GM18951 (cell line): ENCODE results near the gene SYNE3.

ENCODE experiments used
- POLR2A ChIP-seq: IDR thresholded peaks from 4 replicates; pipeline ENCODE4 v1.6.1; 2011; ENCODE audit warnings: mild to moderate bottlenecking; ENCODE audit not compliant: insufficient read length, insufficient read depth; ENCODE audit errors: extremely low read depth
- in situ Hi-C: fragments of 300-500 bp; cut with MboI; formaldehyde crosslinking; loops from one replicate; pipeline ENCODE4 v1.12.0; 2022; ENCODE audit warnings: low sequenced_read_pairs, mixed read lengths, inconsistent platforms; ENCODE audit not compliant: unreplicated experiment

SYNE3 gene

GRCh38 chr14:95481391-95482022 lies 34.9 kb downstream of the SYNE3 start:
- no peak for TF ChIP-seq POLR2A
- in situ Hi-C loops: no loop called here

GRCh38 chr14:95480887-95481226 lies 35.6 kb downstream of the SYNE3 start:
- in situ Hi-C loops: no loop called here
- TF ChIP-seq POLR2A: no peak

- TF ChIP-seq POLR2A: no peak
- in situ Hi-C loops: no loop called here
Observed at GRCh38 chr14:95480109-95480886, 36.2 kb downstream of the SYNE3 start.

- in situ Hi-C loops: no loop called here
- no peak for TF ChIP-seq POLR2A
Observed at GRCh38 chr14:95479494-95479893, 37.0 kb downstream of the SYNE3 start.

GRCh38 chr14:95478818-95479217 lies 37.6 kb downstream of the SYNE3 start:
- TF ChIP-seq POLR2A: no peak
- in situ Hi-C loops: no loop called here

- TF ChIP-seq POLR2A: no peak
- in situ Hi-C loops: no loop called here
Observed at GRCh38 chr14:95478309-95478708, 38.1 kb downstream of the SYNE3 start.

- TF ChIP-seq POLR2A: no peak
- in situ Hi-C loops: no loop called here
Observed at GRCh38 chr14:95477411-95478269, 38.8 kb downstream of the SYNE3 start.

GRCh38 chr14:95476747-95477146 lies 39.7 kb downstream of the SYNE3 start:
- no peak for TF ChIP-seq POLR2A
- in situ Hi-C loops: no loop called here

GRCh38 chr14:95475540-95476240 lies 40.8 kb downstream of the SYNE3 start:
- TF ChIP-seq POLR2A: no peak
- in situ Hi-C loops: no loop called here

- TF ChIP-seq POLR2A: no peak
- in situ Hi-C loops: no loop called here
Observed at GRCh38 chr14:95474941-95475340, 41.5 kb downstream of the SYNE3 start.

- TF ChIP-seq POLR2A: no peak
- in situ Hi-C loops: no loop called here
Observed at GRCh38 chr14:95474486-95474885, 42.0 kb downstream of the SYNE3 start.

- no peak for TF ChIP-seq POLR2A
- in situ Hi-C loops: no loop called here
Observed at GRCh38 chr14:95472819-95473251, 43.6 kb downstream of the SYNE3 start.

- in situ Hi-C loops: no loop called here
Observed at GRCh38 chr14:95471476-95471875, 45.0 kb downstream of the SYNE3 start.

More at GRCh38 chr14:95471476-95471875, 45.0 kb downstream of the SYNE3 start:
- TF ChIP-seq POLR2A: no peak
